ENCODE results near the gene GHRH. TPM values are rescaled to one million over a fixed set of nuclear protein-coding genes. Genes with fewer than 3 reads are reported as not detected.

GHRH gene
- total and polyA plus RNA-seq, 2 of the 4 experiments (the other 2 are of a cell fraction), result not detected

- Histone ChIP-seq H2AFZ (replicated peaks; ENCODE audit: low read length, poor library complexity) (peak overlapping the region; percentile 64), H3K27me3 (ENCODE audit: control insufficient read depth, insufficient read depth, low read length) (no peaks in the 10 kb centered on the region; the same call in 1 of the 2 replicates), H2BK15ac (ENCODE audit: low read depth, low read length) (no peak overlapping the region; the same call in 2 of the 3 replicates), H3K79me1 (ENCODE audit: low read depth in 1 of 2, low read length in 2 of 2) (no peaks in the 10 kb centered on the region), H4K5ac (ENCODE audit: low read depth, low read length) (peak overlapping the region; percentile 72), H3K9me1 (ENCODE audit: insufficient read depth, low read length) (no peaks in the 10 kb centered on the region), H3K18ac (ENCODE audit: low read depth, low read length) (0 out of 2 replicates have a peak overlapping the region, but pooled peaks have one; percentile 55), H3K27ac (ENCODE audit: insufficient read depth, low read length) (no peak overlapping the region), H3K4ac (ENCODE audit: low read depth, low read length) (peak overlapping the region; percentile 18; the same call in 1 of the 2 replicates), H4K20me1 (ENCODE audit: insufficient read depth, low read length) (no peaks in the 10 kb centered on the region), H4K8ac (ENCODE audit: low read depth in 2 of 2, low read length in 2 of 2) (peak overlapping the region; percentile 25 to 68; a peak in 3 of 4 replicates), H2BK120ac (ENCODE audit: low read depth, low read length) (peak overlapping the region; percentile 74), H3K14ac (replicated peaks; ENCODE audit: low read depth, low read length) (no peak overlapping the region; the same call in 1 of the 2 replicates), H3K36me3 (ENCODE audit: control insufficient read depth, insufficient read depth, low read length) (no peaks in the 10 kb centered on the region), H3K23ac (ENCODE audit: low read depth, low read length) (no peak overlapping the region), H3K4me1 (ENCODE audit: control insufficient read depth, insufficient read depth, low read length) (peaks cover 2% of the 10 kb centered on the region; the same call in 1 of the 2 replicates), H3K4me2 (ENCODE audit: low read depth, low read length) (no peak overlapping the region), H3K4me3 (ENCODE audit: insufficient read depth, low read depth, low read length) (no peak overlapping the region), H4K91ac (ENCODE audit: insufficient read depth, low read depth, low read length) (peak overlapping the region; percentile 26), H3K9me3 (ENCODE audit: control insufficient read depth, insufficient read depth, low read length) (no peaks in the 10 kb centered on the region), H3K9ac (ENCODE audit: low read depth, low read length) (0 out of 2 replicates have a peak overlapping the region, but pooled peaks have one; percentile 19), H2AK9ac (replicated peaks; ENCODE audit: low read depth, low read length, poor library complexity) (no peak overlapping the region), H3K56ac (ENCODE audit: extremely low read depth, insufficient read depth, low read length) (no peak overlapping the region), H2BK5ac (ENCODE audit: low read depth, low read length, poor library complexity, severe bottlenecking) (no peak overlapping the region), H2AK5ac (ENCODE audit: low read depth, low read length) (no peak overlapping the region), H2BK20ac (ENCODE audit: low read depth, low read length) (peak overlapping the region; percentile 13; the same call in 1 of the 2 replicates)
- peak; percentile 94 for TF ChIP-seq RAD21 (IDR thresholded peaks at IDR 0.05; ENCODE audit: low read length)
- peak; percentile 86 for TF ChIP-seq CTCF (conservative IDR thresholded peaks at IDR 0.05; ENCODE audit: low read depth, low read length)
- TF ChIP-seq SMC3 (IDR thresholded peaks at IDR 0.05; ENCODE audit: low read depth, low read length), result peak; percentile 74
- TF ChIP-seq MXI1 (IDR thresholded peaks at IDR 0.05; ENCODE audit: borderline replicate concordance, low read depth, low read length), result no peak
- no TSS peak for BruUV-seq (replicated peaks)
- POLR2A ChIA-PET (ENCODE audit: unreplicated experiment), result interaction anchor here (0.6 kb wide), 1 partner anchor 235 kb away, joined by 3 read pairs; no protein-coding TSS in a partner anchor
- dilution Hi-C loops (cut with HindIII; ENCODE audit: low sequenced_read_pairs, unreplicated experiment), result no loop called here
- CTCF ChIA-PET, result interaction anchor here (0.6 to 1.5 kb wide), 4 partner anchors 59 to 251 kb away, joined by 3 to 8 read pairs (median 3); no protein-coding TSS in a partner anchor
- WGBS, 2 experiments (ENCODE audit: extremely low coverage in 2 of 2, insufficient read length in 1 of 2), result 89% methylated on average over 2 of the region's 6 CpGs; no CpG with 5 or more reads in 1 of the 2 experiments
- intact Hi-C loops (cut with micrococcal nuclease), result loop anchor here (1.0 kb wide), 1 partner anchor 102 kb away; no protein-coding TSS in a partner anchor
- peak; percentile 95 for ATAC-seq (ENCODE audit: low read depth)
- DNase-seq, result peak; percentile 81
- in situ Hi-C loops (cut with MboI; ENCODE audit: low sequenced_read_pairs), result loop anchor here (5.0 kb wide), 1 partner anchor 100 kb away; no protein-coding TSS in a partner anchor
Observed at GRCh38 chr20:37282556-37282955, 20.9 kb upstream of the GHRH start.

Measured in IMR-90 (cell line).